ENCODE results near the gene ZNF285.

DNA sequence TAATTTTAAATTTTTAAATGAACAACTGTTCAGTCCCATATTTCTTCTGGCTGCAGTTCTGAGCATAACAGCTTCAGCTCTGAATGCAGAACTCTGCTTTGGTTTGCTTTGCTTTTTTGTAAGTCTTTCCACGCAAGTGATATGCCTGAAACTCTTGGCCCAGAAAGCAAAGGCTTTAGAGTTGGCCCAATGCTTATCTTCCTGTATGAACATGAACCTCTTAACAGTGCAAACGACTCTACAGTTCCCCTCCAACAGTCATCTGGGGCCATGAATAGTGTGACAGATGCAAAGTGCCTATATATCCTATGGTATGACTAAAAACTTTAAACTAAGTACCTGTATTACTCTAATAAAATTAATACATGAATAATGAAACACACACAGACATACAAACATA, 59.6 kb downstream of the ZNF285 start:
- TF ChIP-seq CTCF (IDR thresholded peaks at IDR 0.05; ENCODE audit: control extremely low read depth in 1 of 3, insufficient read depth in 1 of 3, low read depth in 1 of 3, low read length in 3 of 3) (no peak), POLR2A (IDR thresholded peaks at IDR 0.05; ENCODE audit: control extremely low read depth in 1 of 2, low read depth in 2 of 2, low read length in 2 of 2) (no peak), KDM5A (IDR thresholded peaks at IDR 0.05; ENCODE audit: low read length) (no peak), TAF1 (IDR thresholded peaks at IDR 0.05; ENCODE audit: low read depth, low read length) (no peak)
